Upper lobe of left lung (tissue), 4 donors: ENCODE results near the gene ZNF611.
"Not testable (repeated sequence)": the region's sequence is repeated elsewhere in the genome, so short reads cannot be mapped to it uniquely, and the experiment has no call there.

Experiments used
- CTCF ChIP-seq, 6 experiments: fragments of 450-650 bp in 4 of 6; fragments of 200-600 bp in 2 of 6; sonication (generic) in 2 of 6; IDR thresholded peaks; one replicate each; pipeline ENCODE4 v1.5.1; 2016 to 2019; ENCODE audit warnings: antibody characterized with exemption in 6 of 6
- POLR2AphosphoS5 ChIP-seq, 2 donors: sonication (generic); formaldehyde crosslinking; IDR thresholded peaks; one replicate each; pipeline ENCODE4 v1.5.1; 2017; ENCODE audit warnings: antibody characterized with exemption in 2 of 2

- TF ChIP-seq POLR2AphosphoS5, CTCF (IDR thresholded peaks at IDR 0.05): not testable (repeated sequence)
Measured at GRCh38 chr19:52705615-52706014, 29.2 kb downstream of the ZNF611 start.
